ENCODE results near the gene CSMD2. TPM values are rescaled to one million over a fixed set of nuclear protein-coding genes. Genes with fewer than 3 reads are reported as not detected.

Gene CSMD2
- total RNA-seq (2021) = 2.8 and 3.4 TPM in 2 replicates
- percentile 45 among the genes with signal in this experiment for Bru-seq, nascent RNA
- percentile 43 among the genes with signal in this experiment for BruChase-seq, experiment 1, labeled RNA remaining after a 2-hour chase
- BruChase-seq, experiment 2, labeled RNA remaining after a 6-hour chase = percentile 42 among the genes with signal in this experiment
- long read RNA-seq, partial matches to known transcripts = 0 of 2 reads
- long read RNA-seq, other reads (novel, unspliced or antisense) = 2 of 2 reads

- Histone ChIP-seq H3K4me3 (ENCODE audit: low read depth, low read length, poor library complexity, severe bottlenecking) (peak within 1 kb of the TSS; percentile 49), H3K36me3 (ENCODE audit: insufficient read depth, low read length, poor library complexity, severe bottlenecking) (no peaks in the 10 kb centered on the region), H3K4me1 (ENCODE audit: insufficient read depth, low read length, poor library complexity, severe bottlenecking) (peaks cover 10% of the 10 kb centered on the region), H3K9me3 (ENCODE audit: low read depth, low read length, poor library complexity, severe bottlenecking) (no peaks in the 10 kb centered on the region), H3K27me3 (replicated peaks; ENCODE audit: insufficient read depth, low read depth, low read length, poor library complexity) (peaks cover 63% of the 10 kb centered on the region), H3K27ac (ENCODE audit: low read depth, low read length, poor library complexity, severe bottlenecking) (no peak within 1 kb of the TSS)
- DNase-seq (ENCODE audit: low spot score) = peak; percentile 70
- CTCF ChIA-PET = no interaction called here
- intact Hi-C loops (cut with micrococcal nuclease; ENCODE audit: unreplicated experiment) = loop anchor here (10.0 kb wide), 1 partner anchor 430 kb away; no protein-coding TSS in a partner anchor
- POLR2A ChIA-PET (ENCODE audit: low non-redundant PET) = interaction anchor here (0.5 kb wide), 1 partner anchor 824 kb away, joined by 5 read pairs; no protein-coding TSS in a partner anchor
- TF ChIP-seq CTCF (conservative IDR thresholded peaks at IDR 0.05; ENCODE audit: low read depth, low read length) = no peak
- peak; percentile 78 for TF ChIP-seq EZH2 (IDR thresholded peaks at IDR 0.05; ENCODE audit: borderline replicate concordance, low read depth, low read length, poor library complexity, severe bottlenecking)
- no TSS peak for BruUV-seq (replicated peaks)
Measured at GRCh38 chr1:34164771-34165391, at the start of gene CSMD2. Gene CSMD2 (minus strand): TSS chr1:34165230. CDS start chr1:34165097, 133 bp downstream.

GRCh38 chr1:34213956-34214355 lies 48.9 kb upstream of the CSMD2 start:
- DNase-seq (ENCODE audit: low spot score) = no peak
- intact Hi-C loops (cut with micrococcal nuclease; ENCODE audit: unreplicated experiment) = no loop called here
- H3K9me3 ChIP-seq (ENCODE audit: low read depth, low read length, poor library complexity, severe bottlenecking) = no peaks in the 10 kb centered on the region
- no TSS peak for BruUV-seq (replicated peaks)
- no peaks in the 10 kb centered on the region for H3K4me1 ChIP-seq (ENCODE audit: insufficient read depth, low read length, poor library complexity, severe bottlenecking)
- no peak overlapping the region for H3K4me3 ChIP-seq (ENCODE audit: low read depth, low read length, poor library complexity, severe bottlenecking)
- no peaks in the 10 kb centered on the region for H3K36me3 ChIP-seq (ENCODE audit: insufficient read depth, low read length, poor library complexity, severe bottlenecking)
- ChIA-PET POLR2A (ENCODE audit: low non-redundant PET) (no interaction called here), CTCF (no interaction called here)
- H3K27me3 ChIP-seq (replicated peaks; ENCODE audit: insufficient read depth, low read depth, low read length, poor library complexity) = peaks cover 8% of the 10 kb centered on the region
- no peak for TF ChIP-seq CTCF (conservative IDR thresholded peaks at IDR 0.05; ENCODE audit: low read depth, low read length)
- TF ChIP-seq EZH2 (IDR thresholded peaks at IDR 0.05; ENCODE audit: borderline replicate concordance, low read depth, low read length, poor library complexity, severe bottlenecking) = no peak
- H3K27ac ChIP-seq (ENCODE audit: low read depth, low read length, poor library complexity, severe bottlenecking) = no peak overlapping the region

GRCh38 chr1:34212673-34213072 lies 47.6 kb upstream of the CSMD2 start:
- Histone ChIP-seq H3K36me3 (ENCODE audit: insufficient read depth, low read length, poor library complexity, severe bottlenecking) (no peaks in the 10 kb centered on the region), H3K9me3 (ENCODE audit: low read depth, low read length, poor library complexity, severe bottlenecking) (no peaks in the 10 kb centered on the region), H3K27ac (ENCODE audit: low read depth, low read length, poor library complexity, severe bottlenecking) (no peak overlapping the region), H3K4me3 (ENCODE audit: low read depth, low read length, poor library complexity, severe bottlenecking) (no peak overlapping the region), H3K4me1 (ENCODE audit: insufficient read depth, low read length, poor library complexity, severe bottlenecking) (no peaks in the 10 kb centered on the region), H3K27me3 (replicated peaks; ENCODE audit: insufficient read depth, low read depth, low read length, poor library complexity) (peaks cover 8% of the 10 kb centered on the region)
- intact Hi-C loops (cut with micrococcal nuclease; ENCODE audit: unreplicated experiment) = no loop called here
- CTCF ChIA-PET = no interaction called here
- no peak for DNase-seq (ENCODE audit: low spot score)
- POLR2A ChIA-PET (ENCODE audit: low non-redundant PET) = no interaction called here
- BruUV-seq (replicated peaks) = no TSS peak
- TF ChIP-seq CTCF (conservative IDR thresholded peaks at IDR 0.05; ENCODE audit: low read depth, low read length) = no peak
- no peak for TF ChIP-seq EZH2 (IDR thresholded peaks at IDR 0.05; ENCODE audit: borderline replicate concordance, low read depth, low read length, poor library complexity, severe bottlenecking)
